CD4-positive, alpha-beta T cell (primary cell): ENCODE data around the gene FARS2. TPM values are rescaled to one million over a fixed set of nuclear protein-coding genes. Genes with fewer than 3 reads are reported as not detected.

ENCODE experiments used
- ATAC-seq: fragments of 200-7000 bp; cut with Tn5 transposase; one replicate; pipeline ENCODE4 v1.10.0; 2022; ENCODE audit warnings: mild to moderate bottlenecking; ENCODE audit not compliant: poor library complexity
- CTCF ChIA-PET: fragments of 350-600 bp; sonication (Branson Sonifier 250); formaldehyde crosslinking; loops from one replicate; lab custom pipeline; 2021; ENCODE audit warnings: antibody characterized with exemption, inconsistent platforms; lab: Charles Lee
- POLR2A ChIA-PET: fragments of 350-600 bp; sonication (Branson Sonifier 250); formaldehyde crosslinking; loops from one replicate; lab custom pipeline; 2021; ENCODE audit warnings: antibody characterized with exemption, inconsistent platforms; lab: Charles Lee
- DNase-seq, 14 experiments: peaks; one replicate each; pipeline ENCODE4 v3.0.0-alpha.2; 2013 to 2020; ENCODE audit warnings: mixed read lengths in 2 of 14
- H3K27ac ChIP-seq, 2 donors: one replicate each; pipeline versions ENCODE4 v1.5.1 to v1.7.0; 2013; ENCODE audit warnings: low read length in 2 of 2, low read depth in 1 of 2, mild to moderate bottlenecking in 1 of 2
- H3K27me3 ChIP-seq, 2 experiments: 1 replicate in 1 of 2; 2 replicates in 1 of 2; pipeline versions ENCODE4 v1.6.1 to v1.7.0; 2013; ENCODE audit warnings: low read length in 2 of 2, control low read depth in 1 of 2, mild to moderate bottlenecking in 1 of 2, moderate library complexity in 1 of 2; ENCODE audit not compliant: insufficient read depth in 2 of 2, control insufficient read depth in 1 of 2
- H3K36me3 ChIP-seq: one replicate; pipeline ENCODE4 v1.6.1; 2013; ENCODE audit warnings: low read length, control low read depth; ENCODE audit not compliant: insufficient read depth
- H3K4me1 ChIP-seq: one replicate; pipeline ENCODE4 v1.6.1; 2013; ENCODE audit warnings: low read length, control low read depth; ENCODE audit not compliant: insufficient read depth
- H3K4me3 ChIP-seq: one replicate; pipeline ENCODE4 v1.5.1; 2013; ENCODE audit warnings: mild to moderate bottlenecking, low read length, moderate library complexity
- H3K9me3 ChIP-seq, 2 experiments: 1 replicate in 1 of 2; 2 replicates in 1 of 2; pipeline versions ENCODE4 v1.6.1 to v1.7.0; 2013; ENCODE audit warnings: low read length in 2 of 2, mild to moderate bottlenecking in 2 of 2, control low read depth in 1 of 2, moderate library complexity in 1 of 2; ENCODE audit not compliant: control insufficient read depth in 1 of 2, insufficient read depth in 1 of 2
- H3K27ac Mint-ChIP-seq: one replicate; pipeline ENCODE4 v1.8.0; 2020; ENCODE audit warnings: mixed read lengths
- H3K27me3 Mint-ChIP-seq: one replicate; pipeline ENCODE4 v1.8.0; 2021; ENCODE audit warnings: mixed read lengths
- H3K36me3 Mint-ChIP-seq: one replicate; pipeline ENCODE4 v1.8.0; 2021; ENCODE audit warnings: low read depth, mixed read lengths
- H3K4me1 Mint-ChIP-seq: one replicate; pipeline ENCODE4 v1.8.0; 2021; ENCODE audit warnings: low read depth, mixed read lengths
- H3K4me3 Mint-ChIP-seq: one replicate; pipeline ENCODE4 v1.8.0; 2020; ENCODE audit warnings: mild to moderate bottlenecking, mixed read lengths
- H3K9me3 Mint-ChIP-seq: one replicate; pipeline ENCODE4 v1.8.0; 2020; ENCODE audit warnings: mixed read lengths
- CTCF ChIP-seq: fragments of 200-600 bp; IDR thresholded peaks from one replicate; pipeline ENCODE4 v1.8.0; 2022; ENCODE audit warnings: antibody characterized with exemption, mild to moderate bottlenecking
- intact Hi-C, 2 experiments: fragments of 100-400 bp; cut with DNase I in 1 of 2; cut with micrococcal nuclease in 1 of 2; formaldehyde crosslinking; loops; one replicate each; pipeline versions ENCODE4 v1.15.1 to v1.9.0; 2023 to 2025; cut with DNase I, micrococcal nuclease
- total RNA-seq, 174 experiments: library from RNA in 2 of 174; stranded (reverse) in 2 of 174; gene quantifications; one replicate each; pipeline ENCODE4 v1.2.3 and lab custom pipeline; 2021 to 2026

FARS2 gene
- total RNA-seq, 2 experiments from 2014 or later, result 12.6 to 12.8 TPM

- Histone ChIP-seq H3K27ac (no peak overlapping the region), H3K36me3 (no peaks in the 10 kb centered on the region), H3K4me3 (no peak overlapping the region), H3K27me3 (no peaks in the 10 kb centered on the region), H3K9me3 (no peaks in the 10 kb centered on the region), H3K4me1 (no peaks in the 10 kb centered on the region)
- intact Hi-C loops, result no loop called here
- Mint-ChIP-seq H3K27ac (no peak overlapping the region), H3K4me1 (no peaks in the 10 kb centered on the region), H3K27me3 (no peaks in the 10 kb centered on the region), H3K36me3 (peaks cover 15% of the 10 kb centered on the region), H3K9me3 (no peaks in the 10 kb centered on the region), H3K4me3 (no peak overlapping the region)
- no peak for TF ChIP-seq CTCF
- ATAC-seq (no peak), DNase-seq (no peak)
- ChIA-PET CTCF (no interaction called here), POLR2A (no interaction called here)
These were observed 23.0 kb upstream of the FARS2 start for GRCh38 chr6:5238336-5238735.

- H3K4me1 Mint-ChIP-seq, result no peaks in the 10 kb centered on the region
- H3K27me3 ChIP-seq, result no peaks in the 10 kb centered on the region
- POLR2A ChIA-PET, result no interaction called here
These were observed 20.1 kb upstream of the FARS2 start for GRCh38 chr6:5241252-5241651.

GRCh38 chr6:5243069-5243468 lies 18.2 kb upstream of the FARS2 start:
- Histone ChIP-seq H3K4me3 (no peak overlapping the region), H3K4me1 (no peaks in the 10 kb centered on the region), H3K36me3 (no peaks in the 10 kb centered on the region), H3K27ac (no peak overlapping the region), H3K27me3 (no peaks in the 10 kb centered on the region), H3K9me3 (no peaks in the 10 kb centered on the region)
- intact Hi-C loops, result no loop called here
- TF ChIP-seq CTCF, result no peak
- DNase-seq (no peak), ATAC-seq (no peak)
- no peaks in the 10 kb centered on the region for H3K27me3 Mint-ChIP-seq
- POLR2A ChIA-PET, result no interaction called here
- CTCF ChIA-PET, result no interaction called here
- H3K27ac Mint-ChIP-seq, result no peak overlapping the region
- H3K4me1 Mint-ChIP-seq, result no peaks in the 10 kb centered on the region
- H3K36me3 Mint-ChIP-seq, result peaks cover 15% of the 10 kb centered on the region
- no peaks in the 10 kb centered on the region for H3K9me3 Mint-ChIP-seq
- no peak overlapping the region for H3K4me3 Mint-ChIP-seq

More at GRCh38 chr6:5241252-5241651, 20.1 kb upstream of the FARS2 start:
- no peak overlapping the region for H3K27ac Mint-ChIP-seq
- H3K4me1 ChIP-seq, result no peaks in the 10 kb centered on the region
- H3K36me3 ChIP-seq, result no peaks in the 10 kb centered on the region
- no peak overlapping the region for H3K4me3 Mint-ChIP-seq
- CTCF ChIA-PET, result interaction anchor here (0.6 kb wide), 1 partner anchor 97 kb away, joined by 3 read pairs; no protein-coding TSS in a partner anchor
- no peak overlapping the region for H3K27ac ChIP-seq
- no peak for ATAC-seq
- DNase-seq, result no peak
- peaks cover 15% of the 10 kb centered on the region for H3K36me3 Mint-ChIP-seq
- H3K27me3 Mint-ChIP-seq, result no peaks in the 10 kb centered on the region
- no peaks in the 10 kb centered on the region for H3K9me3 Mint-ChIP-seq
- intact Hi-C loops, result no loop called here
- TF ChIP-seq CTCF, result no peak
- no peaks in the 10 kb centered on the region for H3K9me3 ChIP-seq
- no peak overlapping the region for H3K4me3 ChIP-seq
